GM12873 (cell line): ENCODE results near the gene HIBCH.

ENCODE experiments used
- TF ChIP-seq, protein P1 (sequence below): IDR thresholded peaks from 2 replicates; pipeline ENCODE4 v1.5.1; 2012; ENCODE audit warnings: low read depth, mild to moderate bottlenecking, moderate library complexity, low read length, control low read depth; ENCODE audit not compliant: insufficient read depth; ENCODE audit errors: missing control alignments

HIBCH gene

DNA sequence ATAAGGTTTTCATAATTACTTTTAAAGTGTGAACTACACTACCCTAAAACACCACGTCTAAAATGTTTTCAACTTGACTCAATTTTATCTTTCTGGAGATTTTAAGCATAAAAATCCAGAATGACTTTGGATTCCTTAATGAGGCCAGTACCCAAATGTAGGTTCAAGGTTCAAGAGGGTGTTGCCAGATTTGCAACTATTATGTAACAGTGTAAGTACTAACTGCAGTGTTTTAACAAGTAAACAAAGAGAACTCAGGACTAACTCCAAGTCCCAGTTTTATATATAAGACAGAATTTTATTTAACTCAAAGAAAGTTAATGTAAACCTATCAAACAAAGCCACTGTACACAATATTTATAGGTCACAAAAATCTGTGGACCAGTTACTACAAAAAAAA is 5.7 kb downstream of the HIBCH start:
- TF ChIP-seq, protein P1, sequence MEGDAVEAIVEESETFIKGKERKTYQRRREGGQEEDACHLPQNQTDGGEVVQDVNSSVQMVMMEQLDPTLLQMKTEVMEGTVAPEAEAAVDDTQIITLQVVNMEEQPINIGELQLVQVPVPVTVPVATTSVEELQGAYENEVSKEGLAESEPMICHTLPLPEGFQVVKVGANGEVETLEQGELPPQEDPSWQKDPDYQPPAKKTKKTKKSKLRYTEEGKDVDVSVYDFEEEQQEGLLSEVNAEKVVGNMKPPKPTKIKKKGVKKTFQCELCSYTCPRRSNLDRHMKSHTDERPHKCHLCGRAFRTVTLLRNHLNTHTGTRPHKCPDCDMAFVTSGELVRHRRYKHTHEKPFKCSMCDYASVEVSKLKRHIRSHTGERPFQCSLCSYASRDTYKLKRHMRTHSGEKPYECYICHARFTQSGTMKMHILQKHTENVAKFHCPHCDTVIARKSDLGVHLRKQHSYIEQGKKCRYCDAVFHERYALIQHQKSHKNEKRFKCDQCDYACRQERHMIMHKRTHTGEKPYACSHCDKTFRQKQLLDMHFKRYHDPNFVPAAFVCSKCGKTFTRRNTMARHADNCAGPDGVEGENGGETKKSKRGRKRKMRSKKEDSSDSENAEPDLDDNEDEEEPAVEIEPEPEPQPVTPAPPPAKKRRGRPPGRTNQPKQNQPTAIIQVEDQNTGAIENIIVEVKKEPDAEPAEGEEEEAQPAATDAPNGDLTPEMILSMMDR, result no peak

DNA sequence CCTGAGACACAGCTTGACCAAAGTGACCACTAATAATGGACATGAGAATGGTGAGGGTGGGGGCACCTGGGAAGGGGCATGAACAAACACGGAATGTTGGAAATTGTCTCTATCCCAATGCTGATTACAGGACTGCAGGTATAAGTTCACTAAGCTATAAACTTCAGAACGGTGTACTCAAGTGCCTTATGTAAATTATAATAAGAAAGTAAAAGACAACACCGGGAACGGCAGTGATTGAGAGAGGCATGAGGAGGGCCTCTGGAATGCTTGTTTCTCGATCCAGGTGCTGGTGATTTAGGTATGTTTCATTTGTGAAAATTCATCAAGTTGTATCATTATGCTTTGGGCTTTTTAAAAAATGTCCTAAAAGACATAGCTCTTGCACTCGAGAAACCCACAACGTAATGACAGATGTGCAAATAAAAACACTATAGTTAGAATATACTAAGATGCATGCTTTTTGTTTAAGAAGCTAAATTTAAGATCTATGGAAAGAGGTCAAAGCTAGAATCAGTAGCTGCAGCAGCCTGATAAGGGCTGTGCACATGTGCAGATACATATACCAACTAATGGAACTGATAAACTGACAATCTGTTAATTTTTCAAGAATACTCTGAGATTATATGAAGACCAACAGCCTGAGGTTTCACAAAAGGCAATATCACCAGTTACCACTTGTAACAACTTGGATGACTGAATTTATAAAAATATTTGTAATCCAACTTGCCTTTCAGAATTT is 7.6 kb downstream of the HIBCH start:
- TF ChIP-seq, protein P1, result no peak

DNA sequence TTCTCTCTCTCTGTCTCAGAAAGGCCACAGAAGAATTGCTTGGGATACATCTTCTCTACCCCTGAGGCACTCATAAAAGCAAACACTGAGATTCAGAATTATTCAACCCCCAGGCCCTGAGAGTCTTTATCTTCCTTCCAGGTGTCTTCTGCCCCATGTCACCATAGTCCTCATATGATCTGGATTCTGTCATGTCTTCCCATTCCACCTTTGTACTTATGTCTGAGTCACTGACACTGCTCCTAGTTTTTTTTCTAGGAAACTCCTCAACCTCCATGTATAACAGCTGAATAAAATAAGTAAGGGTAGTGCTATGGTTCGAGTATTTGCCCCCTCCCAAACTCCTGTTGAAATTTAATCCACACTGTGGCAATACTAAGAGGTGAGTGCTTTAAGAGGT is 11.6 kb downstream of the HIBCH start:
- TF ChIP-seq, protein P1, result no peak

DNA sequence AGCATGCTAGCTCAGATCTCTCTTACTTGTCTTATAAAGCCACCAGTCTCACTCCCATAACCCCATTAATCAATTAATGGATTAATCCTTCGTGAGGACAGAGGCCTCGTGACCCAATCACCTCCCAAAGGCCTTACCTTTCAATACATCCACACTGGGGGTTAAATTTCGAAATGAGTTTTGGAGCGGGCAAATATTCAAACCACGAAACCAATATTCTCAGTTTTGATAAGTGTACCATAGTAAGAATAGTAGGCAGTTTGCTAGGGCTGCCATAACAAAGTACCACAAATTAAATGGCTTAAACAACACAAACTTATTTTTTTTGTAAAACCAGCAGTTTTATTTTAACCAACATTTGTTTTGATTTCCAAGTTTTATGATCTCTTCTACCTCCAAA is 15.2 kb downstream of the HIBCH start:
- TF ChIP-seq, protein P1, result no peak

DNA sequence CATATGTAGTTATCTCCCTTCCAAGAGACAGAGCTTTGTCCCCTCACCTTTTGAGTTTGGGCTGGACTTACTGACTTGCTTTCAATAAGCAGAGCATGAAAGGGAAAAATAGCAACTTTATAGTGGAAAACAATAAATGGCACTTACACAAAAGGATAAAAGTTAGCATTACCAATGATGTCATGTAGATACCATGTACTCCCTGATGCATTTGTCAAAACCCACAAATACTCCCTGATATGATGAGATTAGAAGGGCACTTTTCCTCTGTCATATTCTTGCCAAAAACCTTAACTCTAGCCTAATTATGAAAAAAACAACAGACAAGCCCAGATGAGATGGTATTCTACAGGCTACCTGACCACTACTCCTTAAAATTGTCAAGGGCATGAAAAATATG is 16.0 kb downstream of the HIBCH start:
- TF ChIP-seq, protein P1, result no peak

DNA sequence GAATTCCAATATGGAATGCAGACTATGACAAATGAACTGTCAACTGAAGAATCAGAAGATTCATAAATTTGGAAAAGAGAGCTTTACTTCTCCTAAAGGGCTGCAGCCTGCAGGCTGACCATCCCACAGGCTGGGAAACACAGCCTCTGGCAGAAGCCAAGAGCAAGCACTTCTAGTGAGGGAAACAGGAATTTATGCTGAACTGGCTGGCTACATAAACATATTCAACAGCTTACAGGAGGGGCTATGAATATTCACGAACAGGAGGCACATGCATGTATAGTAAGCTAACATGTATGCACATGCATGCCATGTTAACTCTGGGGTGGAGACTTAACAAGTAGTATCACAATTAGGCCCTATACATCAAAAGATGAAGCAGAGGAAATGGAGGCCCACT is 17.6 kb downstream of the HIBCH start:
- TF ChIP-seq, protein P1, result no peak

DNA sequence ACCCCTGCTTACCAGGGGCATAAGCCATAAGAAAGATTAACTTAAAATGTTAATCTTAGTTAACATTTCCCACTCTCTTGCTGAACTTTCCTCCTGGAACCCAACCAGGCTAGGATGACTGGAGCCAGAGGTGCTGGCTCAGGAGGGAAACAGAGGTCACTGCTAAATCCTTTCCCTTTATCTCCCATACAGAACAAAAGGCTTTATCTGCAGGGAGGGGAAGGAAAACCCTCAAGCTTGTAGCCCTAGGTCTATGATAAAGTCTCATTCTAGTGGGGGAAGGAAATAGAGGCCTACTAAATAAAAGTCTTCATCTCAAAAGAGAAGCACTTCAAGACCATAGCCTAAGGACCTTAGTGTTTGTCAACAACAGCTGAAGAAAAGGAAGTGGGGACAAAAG is 18.6 kb downstream of the HIBCH start:
- TF ChIP-seq, protein P1, result no peak
